ENCODE results near the gene BEGAIN. TPM values are rescaled to one million over a fixed set of nuclear protein-coding genes. Genes with fewer than 3 reads are reported as not detected.

BEGAIN gene
- total and polyA plus RNA-seq, 11 donors: 0.14 to 2.8 (median 0.75) TPM

- 89 to 96% (median 94%) methylated on average over 10 of the region's 10 CpGs for WGBS, 4 donors
- peaks cover 0 to 14% (median 0%) of the 10 kb centered on the region in 12 donors for H3K4me1 ChIP-seq
- no peak for TF ChIP-seq POLR2A (IDR thresholded peaks at IDR 0.05)
- no peak for TF ChIP-seq CTCF (IDR thresholded peaks at IDR 0.05)
- no peaks in the 10 kb centered on the region for H3K9me3 ChIP-seq
- peak in 1 of 5 donors; percentile 46 for DNase-seq
- H3K27me3 ChIP-seq: no peaks in the 10 kb centered on the region
- intact Hi-C loops (cut with DNase I): loop anchor here in 1 of 10 donors (10.0 kb wide), 1 partner anchor 116 kb away; no protein-coding TSS in a partner anchor
- no peak overlapping the region for H3K27ac ChIP-seq
- no peak overlapping the region for H3K4me3 ChIP-seq
- H3K36me3 ChIP-seq: peaks cover 0 to 36% (median 8%) of the 10 kb centered on the region in 9 donors
- ATAC-seq: no peak
Observed at GRCh38 chr14:100528962-100529560, 58.2 kb downstream of the BEGAIN start.

- DNase-seq: peak in 1 of 5 donors; percentile 17
Observed at GRCh38 chr14:100526632-100527031, 60.6 kb downstream of the BEGAIN start.

GRCh38 chr14:100526057-100526456, 61.2 kb downstream of the BEGAIN start:
- H3K4me1 ChIP-seq: no peaks in the 10 kb centered on the region
- H3K27ac ChIP-seq: no peak overlapping the region
- no peaks in the 10 kb centered on the region for H3K27me3 ChIP-seq
- intact Hi-C loops (cut with DNase I): loop anchor here in 1 of 10 donors (10.0 kb wide), 1 partner anchor 119 kb away; no protein-coding TSS in a partner anchor
- no peak for DNase-seq
- 93 to 100% (median 96%) methylated on average over 4 of the region's 4 CpGs for WGBS, 4 donors
- TF ChIP-seq CTCF (IDR thresholded peaks at IDR 0.05): no peak
- no peak for TF ChIP-seq POLR2A (IDR thresholded peaks at IDR 0.05)
- ATAC-seq: no peak
- H3K9me3 ChIP-seq: no peaks in the 10 kb centered on the region
- peaks cover 0 to 36% (median 8%) of the 10 kb centered on the region in 9 donors for H3K36me3 ChIP-seq
- no peak overlapping the region for H3K4me3 ChIP-seq

More at GRCh38 chr14:100526632-100527031, 60.6 kb downstream of the BEGAIN start:
- Histone ChIP-seq H3K9me3 (no peaks in the 10 kb centered on the region), H3K4me3 (no peak overlapping the region), H3K27me3 (no peaks in the 10 kb centered on the region), H3K36me3 (peaks cover 0 to 36% (median 8%) of the 10 kb centered on the region in 9 donors), H3K4me1 (no peaks in the 10 kb centered on the region), H3K27ac (no peak overlapping the region)
- TF ChIP-seq CTCF (IDR thresholded peaks at IDR 0.05) (no peak), POLR2A (IDR thresholded peaks at IDR 0.05) (no peak)
- WGBS, 4 donors: 95 to 99% (median 98%) methylated on average over 2 of the region's 2 CpGs
- intact Hi-C loops (cut with DNase I): loop anchor here in 1 of 10 donors (10.0 kb wide), 1 partner anchor 118 kb away; no protein-coding TSS in a partner anchor
- peak in 1 of 4 donors; percentile 14 for ATAC-seq

- Histone ChIP-seq H3K36me3 (peaks cover 0 to 36% (median 8%) of the 10 kb centered on the region in 9 donors), H3K4me1 (no peaks in the 10 kb centered on the region), H3K9me3 (no peaks in the 10 kb centered on the region), H3K27ac (no peak overlapping the region), H3K4me3 (no peak overlapping the region), H3K27me3 (no peaks in the 10 kb centered on the region)
- peak in 1 of 5 donors; percentile 20 for DNase-seq
- ATAC-seq: no peak
- TF ChIP-seq POLR2A (IDR thresholded peaks at IDR 0.05) (no peak), CTCF (IDR thresholded peaks at IDR 0.05) (no peak)
- WGBS, 4 donors: 73 to 93% (median 90%) methylated on average over 9 to 11 of the region's 11 CpGs
- intact Hi-C loops (cut with DNase I): loop anchor here in 1 of 10 donors (10.0 kb wide), 1 partner anchor 119 kb away; no protein-coding TSS in a partner anchor
Observed at GRCh38 chr14:100525615-100526014, 61.6 kb downstream of the BEGAIN start.

Measured in heart left ventricle (tissue), 16 donors.